Activated CD4-positive, CD25-positive, alpha-beta regulatory T cell treated with anti-CD3 and anti-CD28 coated beads, Interleukin-2, amount 50 U/mL, for 24 hours (primary cell): ENCODE data around the gene FAM180B.
"Not testable (repeated sequence)": the region's sequence is repeated elsewhere in the genome, so short reads cannot be mapped to it uniquely, and the experiment has no call there.

Experiments
- ATAC-seq, 2 donors: fragments of 150-1000 bp; cut with Tn5 transposase; one replicate each; pipeline ENCODE4 v1.10.0; 2021; ENCODE audit warnings: mild to moderate bottlenecking in 1 of 2, moderate library complexity in 1 of 2

The FAM180B gene

GRCh38 chr11:47599902-47600301 lies 13.4 kb downstream of the FAM180B start:
- ATAC-seq = no peak

GRCh38 chr11:47603295-47603694 lies 16.8 kb downstream of the FAM180B start:
- ATAC-seq = no peak

- ATAC-seq = no peak
Measured at GRCh38 chr11:47605921-47606320, 19.4 kb downstream of the FAM180B start.

GRCh38 chr11:47606731-47607130 lies 20.3 kb downstream of the FAM180B start:
- no peak for ATAC-seq

- ATAC-seq = no peak
Measured at GRCh38 chr11:47607380-47607779, 20.9 kb downstream of the FAM180B start.

- no peak for ATAC-seq
Measured at GRCh38 chr11:47609675-47610074, 23.2 kb downstream of the FAM180B start.

- ATAC-seq = no peak
Measured at GRCh38 chr11:47611348-47611794, 24.9 kb downstream of the FAM180B start.

- no peak for ATAC-seq
Measured at GRCh38 chr11:47615249-47615648, 28.8 kb downstream of the FAM180B start.

GRCh38 chr11:47616726-47617416 lies 30.4 kb downstream of the FAM180B start:
- no peak for ATAC-seq

- ATAC-seq = no peak
Measured at GRCh38 chr11:47617417-47617809, 30.9 kb downstream of the FAM180B start.

GRCh38 chr11:47620836-47621378 lies 34.4 kb downstream of the FAM180B start:
- no peak for ATAC-seq

GRCh38 chr11:47626234-47626633 lies 39.8 kb downstream of the FAM180B start:
- ATAC-seq = no peak

GRCh38 chr11:47628026-47628425 lies 41.5 kb downstream of the FAM180B start:
- ATAC-seq = no peak

GRCh38 chr11:47631473-47631872 lies 45.0 kb downstream of the FAM180B start:
- ATAC-seq = no peak

- ATAC-seq = not testable (repeated sequence)
Measured at GRCh38 chr11:47636331-47636730, 49.9 kb downstream of the FAM180B start.
